HEK293 (cell line): ENCODE data around the gene DOCK3.

Experiments
- CTCF ChIA-PET: fragments of 350-600 bp; formaldehyde crosslinking; extraction: SDS; loops from one replicate; lab custom pipeline; 2021; ENCODE audit warnings: antibody characterized with exemption; lab: Yijun Ruan, JAX
- POLR2A ChIA-PET: fragments of 300-600 bp; formaldehyde crosslinking; extraction: SDS; loops from one replicate; lab custom pipeline; 2020; ENCODE audit warnings: antibody characterized with exemption, inconsistent platforms; lab: Yijun Ruan, JAX
- H3K27ac ChIP-seq: fragments of 200-500 bp; sonication (Bioruptor generic); 2 replicates; pipeline ENCODE4 v1.5.1; 2014; ENCODE audit warnings: low read depth, low read length, control low read depth, inconsistent platforms; ENCODE audit errors: extremely low read depth
- H3K36me3 ChIP-seq, 2 experiments: fragments of 200-500 bp in 1 of 2; sonication (Bioruptor generic) in 1 of 2; 1 replicate in 1 of 2; 2 replicates in 1 of 2; pipeline ENCODE4 v1.5.1; 2014 to 2017; ENCODE audit warnings: inconsistent platforms in 2 of 2, low read length in 2 of 2; ENCODE audit not compliant: control insufficient read depth in 2 of 2, insufficient read depth in 1 of 2
- H3K4me1 ChIP-seq: fragments of 200-500 bp; sonication (Bioruptor generic); 2 replicates; pipeline ENCODE4 v1.5.1; 2014; ENCODE audit warnings: mild to moderate bottlenecking, low read length, inconsistent platforms; ENCODE audit not compliant: control insufficient read depth, insufficient read depth
- H3K4me3 ChIP-seq: 2 replicates; pipeline ENCODE4 v1.5.1; 2011; ENCODE audit warnings: low read depth, mild to moderate bottlenecking, control low read depth, low read length, moderate library complexity
- H3K9me3 ChIP-seq: fragments of 200-500 bp; sonication (Bioruptor generic); 2 replicates; pipeline ENCODE4 v1.5.1; 2014; ENCODE audit warnings: low read depth, low read length, inconsistent platforms; ENCODE audit not compliant: control insufficient read depth, insufficient read depth
- TRIM28 ChIP-seq: IDR thresholded peaks from 2 replicates; pipeline ENCODE4 v1.6.1; 2011; ENCODE audit warnings: low read length, control low read depth, borderline replicate concordance
- YY1 ChIP-seq: fragments of 450-650 bp; formaldehyde crosslinking; IDR thresholded peaks from 2 replicates; pipeline ENCODE4 v1.5.1; 2018; ENCODE audit warnings: missing biosample characterization, missing genetic modification characterization
- YY2 ChIP-seq: fragments of 450-650 bp; formaldehyde crosslinking; IDR thresholded peaks from 2 replicates; pipeline ENCODE4 v1.5.1; 2016; ENCODE audit warnings: missing biosample characterization, missing genetic modification characterization
- ZFP37 ChIP-seq: fragments of 450-650 bp; formaldehyde crosslinking; IDR thresholded peaks from 2 replicates; pipeline ENCODE4 v1.5.1; 2016; ENCODE audit warnings: missing biosample characterization, missing genetic modification characterization
- ZNF114 ChIP-seq: fragments of 450-650 bp; formaldehyde crosslinking; IDR thresholded peaks from 2 replicates; pipeline ENCODE4 v1.5.0; 2017; ENCODE audit warnings: missing biosample characterization, missing genetic modification characterization
- ZNF292 ChIP-seq: fragments of 450-650 bp; formaldehyde crosslinking; IDR thresholded peaks from 2 replicates; pipeline ENCODE4 v1.5.1; 2016; ENCODE audit warnings: low read depth, missing biosample characterization, missing genetic modification characterization, borderline replicate concordance
- ZNF341 ChIP-seq: fragments of 450-650 bp; formaldehyde crosslinking; IDR thresholded peaks from 2 replicates; pipeline ENCODE4; 2016; ENCODE audit warnings: low read depth, missing biosample characterization, missing genetic modification characterization
- ZNF514 ChIP-seq: fragments of 450-650 bp; formaldehyde crosslinking; IDR thresholded peaks from 2 replicates; pipeline ENCODE4 v1.5.1; 2016; ENCODE audit warnings: missing biosample characterization, missing genetic modification characterization
- ZNF596 ChIP-seq: fragments of 450-650 bp; IDR thresholded peaks from 2 replicates; pipeline ENCODE4 v1.5.0; 2018; ENCODE audit warnings: missing biosample characterization, mild to moderate bottlenecking, missing genetic modification characterization, moderate library complexity
- ZNF654 ChIP-seq: fragments of 450-650 bp; formaldehyde crosslinking; IDR thresholded peaks from 2 replicates; pipeline ENCODE4 v1.5.1; 2016; ENCODE audit warnings: low read depth, missing biosample characterization, missing genetic modification characterization
- ZNF785 ChIP-seq: fragments of 450-650 bp; formaldehyde crosslinking; IDR thresholded peaks from 2 replicates; pipeline ENCODE4 v1.5.1; 2016; ENCODE audit warnings: missing biosample characterization, missing genetic modification characterization
- ZSCAN16 ChIP-seq: fragments of 450-650 bp; formaldehyde crosslinking; IDR thresholded peaks from 2 replicates; pipeline ENCODE4 v1.5.1; 2016; ENCODE audit warnings: missing biosample characterization, missing genetic modification characterization
- TF ChIP-seq, protein P1 (sequence below): fragments of 450-650 bp; formaldehyde crosslinking; IDR thresholded peaks from 2 replicates; pipeline ENCODE4 v1.5.1; 2016; ENCODE audit warnings: missing biosample characterization, missing genetic modification characterization, borderline replicate concordance
- TF ChIP-seq, protein P2 (sequence below): fragments of 450-650 bp; formaldehyde crosslinking; IDR thresholded peaks from 2 replicates; pipeline ENCODE4 v1.5.1; 2016; ENCODE audit warnings: missing biosample characterization, missing genetic modification characterization
- TF ChIP-seq, protein P3 (sequence below): sonication (generic); formaldehyde crosslinking; IDR thresholded peaks from 2 replicates; pipeline ENCODE4 v1.8.1; 2022; ENCODE audit warnings: mild to moderate bottlenecking, moderate library complexity, missing genetic modification reagents

Gene DOCK3

DNA sequence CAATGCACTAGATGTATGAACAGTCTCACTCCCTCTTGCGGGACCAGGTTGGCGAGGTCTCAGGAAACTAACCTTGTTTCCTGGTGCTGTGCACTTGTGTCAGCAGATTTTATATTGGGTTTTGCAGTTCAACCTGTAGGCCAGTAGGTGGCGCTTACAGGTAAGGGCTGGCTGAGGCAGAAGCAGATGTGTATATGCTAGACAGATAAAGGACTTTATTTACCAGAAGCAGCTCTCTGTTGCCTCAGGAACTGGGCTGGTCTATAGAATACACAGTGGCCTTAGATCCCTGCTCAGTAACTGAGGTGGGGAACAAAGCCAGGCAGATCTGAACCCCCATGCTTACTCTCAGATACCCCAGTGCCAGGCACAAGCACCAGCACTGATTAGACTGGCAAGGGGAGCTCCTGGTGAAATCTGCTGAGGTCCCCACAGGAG lies 296.8 kb downstream of the DOCK3 start:
- TF ChIP-seq ZNF654 (tag by site-specific recombination): peak; percentile 68
- TF ChIP-seq TRIM28: peak; percentile 40; the same call in 1 of the 2 replicates
- TF ChIP-seq YY1 (tag by site-specific recombination): no peak
- no peak for TF ChIP-seq ZNF596 (tag by site-specific recombination)
- TF ChIP-seq, all 188 proteins: peak for 2
- ChIA-PET POLR2A (no interaction called here), CTCF (interaction anchor here (0.5 to 2.5 kb wide), 18 partner anchors 10 to 418 kb away, joined by 3 to 21 read pairs (median 3); no protein-coding TSS in a partner anchor)
- Histone ChIP-seq H3K27ac (no peak overlapping the region), H3K36me3 (no peaks in the 10 kb centered on the region), H3K4me1 (no peaks in the 10 kb centered on the region), H3K9me3 (no peaks in the 10 kb centered on the region), H3K4me3 (no peak overlapping the region)

DNA sequence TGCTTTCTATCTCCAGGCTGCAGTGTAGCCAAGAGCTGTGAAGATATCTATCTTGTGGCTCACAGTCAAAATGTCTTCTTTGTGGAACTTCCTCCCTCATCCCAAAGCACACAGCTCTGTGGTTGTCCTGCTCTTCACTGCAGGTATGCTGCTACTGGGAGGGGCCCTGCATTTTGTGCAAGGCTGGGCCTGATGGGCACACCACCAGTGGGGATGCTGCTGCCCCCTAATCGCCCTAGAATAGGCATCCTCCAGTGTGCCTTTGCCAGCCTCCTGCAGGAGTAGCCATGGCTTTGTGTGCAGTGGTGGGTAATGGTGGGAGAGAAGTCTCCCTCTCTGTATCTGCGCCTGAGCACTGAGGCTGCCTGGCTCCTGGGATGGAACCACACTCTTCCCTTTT lies 297.3 kb downstream of the DOCK3 start:
- CTCF ChIA-PET: interaction anchor here (0.5 to 2.5 kb wide), 18 partner anchors 9 to 417 kb away, joined by 3 to 21 read pairs (median 3); no protein-coding TSS in a partner anchor

More for the DNA sequence above, 297.3 kb downstream of the DOCK3 start:
- TF ChIP-seq, protein P1, sequence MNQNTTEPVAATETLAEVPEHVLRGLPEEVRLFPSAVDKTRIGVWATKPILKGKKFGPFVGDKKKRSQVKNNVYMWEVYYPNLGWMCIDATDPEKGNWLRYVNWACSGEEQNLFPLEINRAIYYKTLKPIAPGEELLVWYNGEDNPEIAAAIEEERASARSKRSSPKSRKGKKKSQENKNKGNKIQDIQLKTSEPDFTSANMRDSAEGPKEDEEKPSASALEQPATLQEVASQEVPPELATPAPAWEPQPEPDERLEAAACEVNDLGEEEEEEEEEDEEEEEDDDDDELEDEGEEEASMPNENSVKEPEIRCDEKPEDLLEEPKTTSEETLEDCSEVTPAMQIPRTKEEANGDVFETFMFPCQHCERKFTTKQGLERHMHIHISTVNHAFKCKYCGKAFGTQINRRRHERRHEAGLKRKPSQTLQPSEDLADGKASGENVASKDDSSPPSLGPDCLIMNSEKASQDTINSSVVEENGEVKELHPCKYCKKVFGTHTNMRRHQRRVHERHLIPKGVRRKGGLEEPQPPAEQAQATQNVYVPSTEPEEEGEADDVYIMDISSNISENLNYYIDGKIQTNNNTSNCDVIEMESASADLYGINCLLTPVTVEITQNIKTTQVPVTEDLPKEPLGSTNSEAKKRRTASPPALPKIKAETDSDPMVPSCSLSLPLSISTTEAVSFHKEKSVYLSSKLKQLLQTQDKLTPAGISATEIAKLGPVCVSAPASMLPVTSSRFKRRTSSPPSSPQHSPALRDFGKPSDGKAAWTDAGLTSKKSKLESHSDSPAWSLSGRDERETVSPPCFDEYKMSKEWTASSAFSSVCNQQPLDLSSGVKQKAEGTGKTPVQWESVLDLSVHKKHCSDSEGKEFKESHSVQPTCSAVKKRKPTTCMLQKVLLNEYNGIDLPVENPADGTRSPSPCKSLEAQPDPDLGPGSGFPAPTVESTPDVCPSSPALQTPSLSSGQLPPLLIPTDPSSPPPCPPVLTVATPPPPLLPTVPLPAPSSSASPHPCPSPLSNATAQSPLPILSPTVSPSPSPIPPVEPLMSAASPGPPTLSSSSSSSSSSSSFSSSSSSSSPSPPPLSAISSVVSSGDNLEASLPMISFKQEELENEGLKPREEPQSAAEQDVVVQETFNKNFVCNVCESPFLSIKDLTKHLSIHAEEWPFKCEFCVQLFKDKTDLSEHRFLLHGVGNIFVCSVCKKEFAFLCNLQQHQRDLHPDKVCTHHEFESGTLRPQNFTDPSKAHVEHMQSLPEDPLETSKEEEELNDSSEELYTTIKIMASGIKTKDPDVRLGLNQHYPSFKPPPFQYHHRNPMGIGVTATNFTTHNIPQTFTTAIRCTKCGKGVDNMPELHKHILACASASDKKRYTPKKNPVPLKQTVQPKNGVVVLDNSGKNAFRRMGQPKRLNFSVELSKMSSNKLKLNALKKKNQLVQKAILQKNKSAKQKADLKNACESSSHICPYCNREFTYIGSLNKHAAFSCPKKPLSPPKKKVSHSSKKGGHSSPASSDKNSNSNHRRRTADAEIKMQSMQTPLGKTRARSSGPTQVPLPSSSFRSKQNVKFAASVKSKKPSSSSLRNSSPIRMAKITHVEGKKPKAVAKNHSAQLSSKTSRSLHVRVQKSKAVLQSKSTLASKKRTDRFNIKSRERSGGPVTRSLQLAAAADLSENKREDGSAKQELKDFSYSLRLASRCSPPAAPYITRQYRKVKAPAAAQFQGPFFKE (tag by site-specific recombination): no peak
- TF ChIP-seq ZNF514 (tag by site-specific recombination): no peak
- TF ChIP-seq ZSCAN16 (tag by site-specific recombination): no peak
- TF ChIP-seq, protein P2, sequence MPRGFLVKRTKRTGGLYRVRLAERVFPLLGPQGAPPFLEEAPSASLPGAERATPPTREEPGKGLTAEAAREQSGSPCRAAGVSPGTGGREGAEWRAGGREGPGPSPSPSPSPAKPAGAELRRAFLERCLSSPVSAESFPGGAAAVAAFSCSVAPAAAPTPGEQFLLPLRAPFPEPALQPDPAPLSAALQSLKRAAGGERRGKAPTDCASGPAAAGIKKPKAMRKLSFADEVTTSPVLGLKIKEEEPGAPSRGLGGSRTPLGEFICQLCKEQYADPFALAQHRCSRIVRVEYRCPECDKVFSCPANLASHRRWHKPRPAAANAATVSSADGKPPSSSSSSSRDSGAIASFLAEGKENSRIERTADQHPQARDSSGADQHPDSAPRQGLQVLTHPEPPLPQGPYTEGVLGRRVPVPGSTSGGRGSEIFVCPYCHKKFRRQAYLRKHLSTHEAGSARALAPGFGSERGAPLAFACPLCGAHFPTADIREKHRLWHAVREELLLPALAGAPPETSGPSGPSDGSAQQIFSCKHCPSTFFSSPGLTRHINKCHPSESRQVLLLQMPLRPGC (tag by site-specific recombination): no peak
- TF ChIP-seq ZFP37 (tag by site-specific recombination): no peak
- no peak for TF ChIP-seq ZNF292
- TF ChIP-seq ZNF785 (tag by site-specific recombination): no peak
- TF ChIP-seq YY2 (tag by site-specific recombination): no peak
- TF ChIP-seq ZNF114 (tag by site-specific recombination): no peak
- TF ChIP-seq, protein P3, sequence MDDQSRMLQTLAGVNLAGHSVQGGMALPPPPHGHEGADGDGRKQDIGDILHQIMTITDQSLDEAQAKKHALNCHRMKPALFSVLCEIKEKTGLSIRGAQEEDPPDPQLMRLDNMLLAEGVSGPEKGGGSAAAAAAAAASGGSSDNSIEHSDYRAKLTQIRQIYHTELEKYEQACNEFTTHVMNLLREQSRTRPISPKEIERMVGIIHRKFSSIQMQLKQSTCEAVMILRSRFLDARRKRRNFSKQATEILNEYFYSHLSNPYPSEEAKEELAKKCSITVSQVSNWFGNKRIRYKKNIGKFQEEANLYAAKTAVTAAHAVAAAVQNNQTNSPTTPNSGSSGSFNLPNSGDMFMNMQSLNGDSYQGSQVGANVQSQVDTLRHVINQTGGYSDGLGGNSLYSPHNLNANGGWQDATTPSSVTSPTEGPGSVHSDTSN (CRISPR knock-in tag): no peak
- no peak for TF ChIP-seq ZNF341 (tag by site-specific recombination)
- Histone ChIP-seq H3K36me3 (no peaks in the 10 kb centered on the region), H3K9me3 (no peaks in the 10 kb centered on the region), H3K4me1 (no peaks in the 10 kb centered on the region), H3K27ac (no peak overlapping the region), H3K4me3 (no peak overlapping the region)
- POLR2A ChIA-PET: no interaction called here
